Effector memory CD8-positive, alpha-beta T cell (primary cell): Measurements from ENCODE around the gene TTC39C.

Source experiments
- ATAC-seq: fragments of 150-1000 bp; cut with Tn5 transposase; replicated peaks from 2 replicates; pipeline ENCODE4 v1.10.0; 2021; ENCODE audit warnings: mild to moderate bottlenecking, moderate library complexity
- DNase-seq, 3 experiments: peaks; one replicate each; pipeline ENCODE4 v3.0.0; 2021
- H3K27ac Mint-ChIP-seq, 2 donors: one replicate each; pipeline ENCODE4 v1.8.0; 2022; ENCODE audit warnings: mild to moderate bottlenecking in 2 of 2, mixed read lengths in 2 of 2, moderate library complexity in 2 of 2
- H3K27me3 Mint-ChIP-seq, 2 donors: one replicate each; pipeline ENCODE4 v1.8.0; 2022; ENCODE audit warnings: mixed read lengths in 2 of 2
- H3K36me3 Mint-ChIP-seq: one replicate; pipeline ENCODE4 v1.8.0; 2022; ENCODE audit warnings: mild to moderate bottlenecking, moderate library complexity, mixed read lengths; ENCODE audit not compliant: insufficient read depth
- H3K4me1 Mint-ChIP-seq, 2 donors: one replicate each; pipeline ENCODE4 v1.8.0; 2022; ENCODE audit warnings: low read depth in 2 of 2, mixed read lengths in 2 of 2
- H3K4me3 Mint-ChIP-seq, 2 donors: one replicate each; pipeline ENCODE4 v1.8.0; 2022; ENCODE audit warnings: mild to moderate bottlenecking in 2 of 2, mixed read lengths in 2 of 2, moderate library complexity in 2 of 2
- H3K9me3 Mint-ChIP-seq, 2 donors: one replicate each; pipeline ENCODE4 v1.8.0; 2022; ENCODE audit warnings: mixed read lengths in 2 of 2

TTC39C gene

DNA sequence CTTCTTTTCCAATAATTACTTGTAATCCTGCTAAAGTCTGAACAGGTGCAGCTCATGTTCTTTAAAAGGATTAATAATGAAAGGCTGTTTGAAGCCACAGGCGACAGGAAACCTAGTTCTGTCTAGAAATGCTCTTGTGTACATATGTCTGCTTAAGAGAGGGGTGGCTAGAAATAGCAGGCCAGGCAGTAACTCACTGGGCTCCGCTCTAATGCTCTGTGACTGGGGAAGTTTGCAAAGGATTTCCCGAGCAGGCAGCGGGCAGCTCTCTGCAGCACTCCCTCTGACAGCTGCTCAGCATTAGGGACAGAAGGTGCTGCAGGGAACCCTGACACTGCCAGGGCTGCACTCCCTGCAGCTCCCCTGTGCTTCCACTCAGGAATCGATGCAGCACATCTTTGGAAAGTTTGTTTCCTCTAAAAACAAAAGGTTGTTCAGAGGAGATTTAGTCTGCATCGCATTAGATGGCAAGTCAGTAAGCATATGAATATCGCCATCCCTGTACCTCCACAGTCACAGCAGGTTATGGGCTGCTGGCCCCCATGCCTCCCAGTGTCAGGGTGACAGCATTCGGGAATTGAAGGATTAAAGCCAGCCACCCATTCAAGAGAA, 33.1 kb upstream of the TTC39C start:
- no peak for DNase-seq
- Mint-ChIP-seq H3K36me3 (peaks cover 5% of the 10 kb centered on the region), H3K27me3 (no peaks in the 10 kb centered on the region), H3K27ac (peak overlapping the region in 1 of 2 donors; percentile 70), H3K4me1 (peaks cover 13 to 25% of the 10 kb centered on the region in 2 donors), H3K9me3 (peaks cover 0 to 7% of the 10 kb centered on the region in 2 donors), H3K4me3 (no peak overlapping the region)
- peak; percentile 40 for ATAC-seq

DNA sequence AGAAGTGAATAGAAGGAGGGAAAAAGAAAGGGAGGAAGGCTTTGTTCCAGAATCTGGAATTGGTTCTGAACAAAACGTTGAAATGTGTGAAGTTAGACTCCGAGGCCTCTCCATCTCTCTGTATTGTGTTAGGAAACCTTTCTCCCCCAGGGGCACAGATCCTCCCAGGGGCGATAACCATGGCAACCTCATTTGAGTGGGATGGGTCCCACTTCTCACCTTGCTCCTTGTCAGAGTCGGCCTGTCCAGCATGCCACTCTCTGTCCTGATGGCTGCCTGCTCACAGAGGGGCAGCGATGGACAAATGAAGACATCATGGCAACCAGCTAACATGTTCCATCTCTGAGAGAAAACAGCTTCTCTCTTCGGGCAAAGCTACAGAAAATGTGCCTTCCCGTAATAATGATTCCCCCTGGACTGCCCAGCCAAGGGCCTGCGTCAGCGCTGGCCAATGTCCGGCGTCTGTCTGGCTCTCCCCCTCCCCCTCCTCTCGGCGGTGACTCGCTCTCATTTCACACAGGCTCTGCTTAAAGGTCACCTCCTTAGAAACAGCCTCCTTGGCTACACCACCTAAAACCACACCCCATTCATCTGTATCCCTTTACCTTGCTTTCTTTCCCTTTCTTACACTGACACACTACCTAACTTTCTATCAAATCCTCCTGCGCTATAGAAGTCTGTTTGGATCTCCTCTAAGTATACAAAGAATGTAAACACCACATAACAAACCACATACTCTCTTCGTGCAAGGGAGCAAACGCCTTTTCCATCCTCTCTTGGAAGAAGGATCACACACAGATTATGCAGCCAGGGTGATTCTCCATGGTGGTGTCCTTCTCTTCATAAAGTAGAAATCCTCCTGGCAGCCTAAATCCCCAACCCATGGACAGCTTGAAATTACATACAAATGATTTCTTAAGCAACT, 32.1 kb upstream of the TTC39C start:
- no peaks in the 10 kb centered on the region for H3K27me3 Mint-ChIP-seq
- no peak overlapping the region for H3K4me3 Mint-ChIP-seq
- peaks cover 0 to under 1% of the 10 kb centered on the region in 2 donors for H3K9me3 Mint-ChIP-seq
- peak overlapping the region in 1 of 2 donors; percentile 70 for H3K27ac Mint-ChIP-seq
- peaks cover 16 to 23% of the 10 kb centered on the region in 2 donors for H3K4me1 Mint-ChIP-seq
- DNase-seq (no peak), ATAC-seq (no peak)
- H3K36me3 Mint-ChIP-seq = peaks cover 5% of the 10 kb centered on the region

DNA sequence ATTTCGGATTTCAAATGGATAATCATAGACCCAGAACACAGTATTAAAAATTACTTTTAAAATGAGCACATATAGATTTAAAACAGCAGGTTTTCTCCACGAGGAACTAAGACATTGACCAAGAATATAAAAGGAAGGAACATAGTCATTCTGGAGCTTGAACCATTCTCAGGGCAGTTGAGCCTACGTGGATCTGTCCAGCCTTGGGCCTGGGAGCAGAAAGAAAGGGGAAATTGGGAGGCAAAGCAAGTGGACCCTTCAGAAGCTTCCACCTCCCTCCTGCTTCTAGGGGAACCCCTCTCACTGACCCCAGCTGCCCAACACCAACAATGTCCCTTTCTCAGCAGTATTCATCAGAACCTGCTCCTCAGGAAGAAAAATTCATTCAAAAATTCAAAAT, 31.4 kb upstream of the TTC39C start:
- H3K4me3 Mint-ChIP-seq = no peak overlapping the region
- no peaks in the 10 kb centered on the region for H3K9me3 Mint-ChIP-seq
- H3K27ac Mint-ChIP-seq = no peak overlapping the region
- H3K27me3 Mint-ChIP-seq = no peaks in the 10 kb centered on the region
- DNase-seq (no peak), ATAC-seq (no peak)
- H3K36me3 Mint-ChIP-seq = peaks cover 5% of the 10 kb centered on the region
- H3K4me1 Mint-ChIP-seq = peaks cover 15 to 22% of the 10 kb centered on the region in 2 donors

DNA sequence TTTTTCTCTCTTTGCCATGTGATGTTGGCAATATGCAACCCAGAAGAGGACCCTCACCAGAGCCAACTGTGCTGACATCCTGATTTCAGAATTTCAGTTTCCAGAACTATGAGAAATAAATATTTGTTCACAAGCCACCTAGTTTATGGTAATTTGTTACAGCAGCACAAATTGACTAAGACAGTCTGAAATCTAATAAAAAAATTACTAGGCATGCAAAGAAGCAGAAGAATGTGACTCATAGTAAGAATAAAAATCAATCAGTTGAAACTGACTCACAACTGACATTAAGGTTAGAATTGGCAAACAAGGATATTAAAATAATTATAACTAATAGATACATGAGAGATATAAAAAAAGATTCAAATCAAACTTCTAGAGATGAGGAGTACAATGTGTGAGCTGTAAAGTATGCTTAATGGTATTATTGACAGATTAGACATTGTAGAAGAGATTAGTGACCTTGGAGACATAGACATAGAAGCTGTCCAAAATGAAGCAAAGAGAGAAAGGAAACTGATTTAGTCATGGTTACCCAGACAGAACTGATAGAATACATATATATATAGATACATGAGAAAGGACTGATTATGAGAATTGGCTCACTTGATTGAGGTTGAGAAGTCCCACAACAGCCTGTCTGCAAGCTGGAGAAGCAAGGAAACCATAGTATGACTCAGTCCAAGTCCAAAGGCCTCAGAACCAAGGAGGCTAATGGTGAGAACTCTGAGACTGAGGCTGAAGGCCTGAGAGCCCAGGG, 27.8 kb upstream of the TTC39C start:
- Mint-ChIP-seq H3K27me3 (no peaks in the 10 kb centered on the region), H3K27ac (peak overlapping the region in 1 of 2 donors; percentile 87), H3K4me1 (peaks cover 30 to 42% of the 10 kb centered on the region in 2 donors), H3K36me3 (peaks cover 6% of the 10 kb centered on the region), H3K4me3 (peak overlapping the region in 1 of 2 donors; percentile 5), H3K9me3 (no peaks in the 10 kb centered on the region)
- peak; percentile 24 for ATAC-seq
- no peak for DNase-seq

DNA sequence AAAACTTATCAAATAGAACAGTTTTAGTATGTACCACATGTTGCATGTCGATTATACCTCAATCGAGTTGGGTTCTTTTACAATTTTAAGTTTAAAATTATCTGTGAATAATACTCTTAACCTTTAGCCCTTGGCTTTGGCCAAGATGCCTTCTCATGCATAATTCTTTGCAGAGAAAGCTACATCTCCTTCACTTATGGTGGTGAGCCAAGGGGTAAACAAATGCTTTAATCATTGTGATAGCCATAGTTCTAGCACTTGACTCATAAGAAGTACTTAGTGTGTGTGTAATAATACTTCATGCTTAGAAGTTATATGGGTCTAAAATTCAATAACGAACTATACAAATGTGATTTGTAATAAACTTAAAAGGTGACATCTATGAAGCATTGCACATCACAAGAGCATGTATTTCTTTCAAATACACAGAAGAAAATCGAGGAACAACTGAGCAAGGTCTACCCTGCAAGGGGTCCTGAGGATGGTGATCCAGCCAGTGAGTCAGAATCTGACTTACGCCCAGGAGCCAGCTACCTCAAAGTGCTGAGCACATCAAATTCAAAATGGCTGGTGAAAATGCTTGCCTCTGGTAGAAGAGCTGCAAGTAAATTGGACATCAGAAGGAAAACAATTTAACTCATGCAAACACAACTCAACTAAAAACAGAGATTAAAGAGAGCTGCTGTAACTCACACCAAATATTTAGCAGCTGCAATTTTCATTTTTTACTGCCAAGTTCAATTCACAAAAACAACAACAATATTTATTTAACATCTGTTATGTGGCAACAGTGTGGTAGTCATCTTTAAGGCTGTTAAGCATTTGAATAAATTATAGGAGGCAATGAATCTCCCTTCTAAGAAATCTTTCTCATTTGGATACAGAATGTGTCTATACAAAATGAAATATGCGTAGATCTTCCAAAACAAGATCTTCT, 23.8 kb upstream of the TTC39C start:
- Mint-ChIP-seq H3K27ac (peak overlapping the region; percentile 95 to 97), H3K36me3 (peaks cover 30% of the 10 kb centered on the region), H3K4me3 (peak overlapping the region in 1 of 2 donors; percentile 46), H3K9me3 (no peaks in the 10 kb centered on the region), H3K4me1 (peaks cover 38 to 71% of the 10 kb centered on the region in 2 donors), H3K27me3 (no peaks in the 10 kb centered on the region)
- ATAC-seq = no peak
- DNase-seq = no peak

DNA sequence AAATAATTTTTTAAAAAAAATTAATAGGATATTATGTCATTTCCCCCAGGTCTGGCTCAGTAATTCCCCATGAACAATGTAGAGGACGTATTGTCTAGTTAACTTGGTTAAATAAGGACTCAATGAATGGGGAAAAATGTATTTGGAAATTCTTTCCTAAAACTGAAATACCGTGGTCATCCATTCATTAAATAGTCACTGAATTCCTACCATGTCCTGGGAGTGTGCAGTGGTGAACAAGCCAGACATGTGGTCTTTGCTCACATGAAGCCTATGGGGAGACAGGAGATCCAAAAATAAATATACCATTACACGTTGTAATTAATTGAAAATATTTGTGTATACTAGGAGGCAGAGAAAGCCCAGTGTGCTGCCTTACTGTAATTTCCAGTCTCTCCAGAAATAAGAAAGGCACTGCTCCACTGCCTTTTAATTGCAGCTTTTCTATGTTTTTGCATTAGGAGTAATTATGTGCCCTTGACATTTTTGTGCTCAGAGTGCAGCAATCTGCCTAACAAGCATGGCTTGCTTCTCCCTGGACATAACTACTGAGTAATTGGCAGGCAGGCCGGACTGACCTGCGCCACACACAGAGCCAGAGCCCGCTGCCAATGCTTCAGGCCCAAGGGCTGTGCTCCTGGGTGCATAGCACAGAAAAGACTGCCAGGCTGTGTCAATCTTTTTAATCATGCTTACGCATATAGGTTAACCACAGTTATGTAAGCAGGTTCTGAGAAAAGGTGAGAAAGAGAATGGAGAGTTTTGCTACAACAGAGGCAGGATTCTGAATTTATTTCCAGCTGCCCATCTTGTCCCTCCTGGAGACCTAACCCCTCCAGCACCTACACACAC, 22.2 kb upstream of the TTC39C start:
- no peaks in the 10 kb centered on the region for H3K9me3 Mint-ChIP-seq
- H3K27ac Mint-ChIP-seq = peak overlapping the region; percentile 95 to 97
- peaks cover 35% of the 10 kb centered on the region for H3K36me3 Mint-ChIP-seq
- H3K4me1 Mint-ChIP-seq = peaks cover 42 to 64% of the 10 kb centered on the region in 2 donors
- peak; percentile 91 for ATAC-seq
- peak; percentile 49 to 58 (median 52) for DNase-seq
- H3K4me3 Mint-ChIP-seq = peak overlapping the region; percentile 72 to 80
- no peaks in the 10 kb centered on the region for H3K27me3 Mint-ChIP-seq

DNA sequence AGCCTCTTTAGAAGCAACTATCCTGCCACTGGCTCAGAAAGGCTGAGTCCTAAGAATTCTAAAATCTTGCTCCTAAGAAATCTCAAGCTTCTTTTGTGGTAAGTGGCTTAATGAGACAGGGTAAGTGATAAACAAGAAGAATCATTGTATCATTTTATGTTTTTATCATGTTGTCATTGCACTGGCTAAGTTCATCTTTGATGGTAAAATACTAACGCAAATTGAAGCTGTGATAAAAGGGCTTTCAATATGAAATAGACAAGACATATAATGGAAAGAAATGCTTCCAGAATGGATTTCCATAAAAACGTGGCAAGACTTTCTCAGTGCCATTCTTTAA, 21.6 kb upstream of the TTC39C start:
- H3K4me1 Mint-ChIP-seq = peaks cover 43 to 61% of the 10 kb centered on the region in 2 donors
- peak overlapping the region; percentile 72 to 80 for H3K4me3 Mint-ChIP-seq

DNA sequence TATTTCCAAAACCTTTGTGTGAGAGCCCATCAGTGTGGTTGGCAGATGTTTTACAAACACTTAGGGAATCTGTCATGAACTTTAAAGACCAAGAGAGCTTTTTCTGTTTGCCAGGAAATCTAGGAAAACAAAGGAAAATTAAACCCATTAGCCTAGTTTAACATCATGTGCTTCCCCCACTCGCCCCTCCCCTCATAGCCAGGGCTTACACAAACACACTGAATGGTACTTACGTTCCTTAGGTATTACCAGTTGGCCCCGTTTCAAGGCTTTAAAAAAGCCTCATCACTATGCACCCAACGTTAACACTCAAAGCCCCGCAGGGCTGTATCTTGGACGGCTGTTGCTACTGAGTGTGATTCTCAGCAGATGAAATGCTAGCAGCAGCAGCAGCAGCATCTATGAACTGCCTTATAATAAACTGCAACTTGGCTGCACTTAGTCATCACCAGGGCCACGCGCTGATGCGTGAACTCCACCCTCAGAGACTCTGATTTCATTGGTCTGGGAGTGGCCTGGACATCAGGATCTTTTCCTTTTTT, 20.1 kb upstream of the TTC39C start:
- ATAC-seq (peak; percentile 48), DNase-seq (peak in 2 of 3 experiments; percentile 42 to 43)
- Mint-ChIP-seq H3K4me3 (peak overlapping the region; percentile 72 to 80), H3K27me3 (no peaks in the 10 kb centered on the region), H3K27ac (peak overlapping the region; percentile 82 to 95), H3K4me1 (peaks cover 52 to 59% of the 10 kb centered on the region in 2 donors), H3K9me3 (no peaks in the 10 kb centered on the region), H3K36me3 (peaks cover 38% of the 10 kb centered on the region)

More for the DNA sequence above, 21.6 kb upstream of the TTC39C start:
- ATAC-seq = peak; percentile 29
- Mint-ChIP-seq H3K36me3 (peaks cover 35% of the 10 kb centered on the region), H3K9me3 (no peaks in the 10 kb centered on the region), H3K27me3 (no peaks in the 10 kb centered on the region), H3K27ac (peak overlapping the region; percentile 95 to 97)
- DNase-seq = no peak

DNA sequence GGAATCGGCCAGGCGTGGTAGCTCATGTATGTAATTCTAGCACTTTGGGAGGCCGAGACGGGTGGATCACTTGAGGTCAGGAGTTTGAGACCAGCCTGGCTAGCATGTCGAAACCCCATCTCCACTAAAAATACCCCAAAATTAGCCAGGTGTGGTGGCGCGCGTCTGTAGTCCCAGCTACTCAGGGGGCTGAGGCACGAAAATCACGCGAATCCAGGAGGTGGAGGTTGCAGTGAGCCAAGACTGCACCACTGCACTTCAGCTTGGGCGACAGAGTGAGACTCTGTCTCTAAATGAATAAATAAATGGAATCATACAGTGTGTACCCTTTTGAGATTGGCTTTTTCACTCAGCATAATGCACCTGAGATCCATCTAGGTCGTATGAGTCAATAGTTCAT, 19.4 kb upstream of the TTC39C start:
- Mint-ChIP-seq H3K4me3 (peak overlapping the region; percentile 72 to 80), H3K36me3 (peaks cover 38% of the 10 kb centered on the region), H3K27me3 (no peaks in the 10 kb centered on the region), H3K4me1 (peaks cover 54 to 56% of the 10 kb centered on the region in 2 donors), H3K27ac (peak overlapping the region; percentile 82 to 95), H3K9me3 (no peaks in the 10 kb centered on the region)
- ATAC-seq (no peak), DNase-seq (no peak)

DNA sequence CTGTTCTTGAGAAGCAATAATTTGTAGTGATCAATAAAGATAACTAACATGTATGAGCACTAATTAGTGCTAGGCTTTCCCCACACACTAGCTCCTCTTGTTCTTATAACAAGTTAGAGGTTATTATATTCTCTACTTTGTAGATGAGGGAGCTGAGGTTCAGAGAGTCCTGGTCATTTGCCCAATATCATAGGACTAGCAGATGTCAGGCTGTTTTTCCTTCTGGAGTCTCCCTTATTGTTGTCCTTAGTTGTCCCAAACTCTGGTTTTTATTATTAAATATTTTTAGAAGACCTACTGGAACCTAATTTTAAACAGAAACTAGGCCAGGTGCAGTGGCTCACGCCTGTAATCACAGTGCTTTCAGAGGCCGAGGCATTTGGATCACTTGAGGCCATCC, 16.5 kb upstream of the TTC39C start:
- Mint-ChIP-seq H3K27ac (peak overlapping the region; percentile 77 to 88), H3K9me3 (no peaks in the 10 kb centered on the region), H3K27me3 (no peaks in the 10 kb centered on the region), H3K36me3 (peaks cover 32% of the 10 kb centered on the region), H3K4me1 (peaks cover 55 to 57% of the 10 kb centered on the region in 2 donors), H3K4me3 (peak overlapping the region in 1 of 2 donors; percentile 57)
- ATAC-seq (no peak), DNase-seq (no peak)

DNA sequence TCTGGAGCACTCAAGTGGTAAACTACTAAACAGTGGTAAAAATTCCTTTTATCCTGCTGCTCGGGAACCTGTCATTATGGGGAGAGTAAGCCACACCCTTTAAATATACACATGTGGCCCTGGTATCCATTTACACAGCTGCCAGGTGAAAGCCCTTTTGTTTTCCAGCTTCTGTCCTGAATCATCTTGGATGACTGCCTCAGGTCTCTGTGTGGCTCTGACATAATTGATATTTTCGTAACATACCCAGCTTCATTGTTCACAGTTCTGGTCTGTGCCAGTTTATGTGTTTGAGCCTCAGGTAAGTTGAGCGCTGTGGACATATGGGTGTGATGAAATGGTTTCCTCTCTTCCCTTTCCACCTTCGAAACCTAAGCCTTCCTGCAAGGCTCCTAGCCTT, 15.7 kb upstream of the TTC39C start:
- no peak for DNase-seq
- peaks cover 58 to 62% of the 10 kb centered on the region in 2 donors for H3K4me1 Mint-ChIP-seq
- peak overlapping the region in 1 of 2 donors; percentile 65 for H3K4me3 Mint-ChIP-seq
- H3K27ac Mint-ChIP-seq = peak overlapping the region; percentile 80 to 88
- H3K36me3 Mint-ChIP-seq = peaks cover 30% of the 10 kb centered on the region
- no peaks in the 10 kb centered on the region for H3K9me3 Mint-ChIP-seq
- no peaks in the 10 kb centered on the region for H3K27me3 Mint-ChIP-seq
- ATAC-seq = no peak
